GM18498 (cell line): Measurements from ENCODE around the gene FKBP9.
"Not testable (repeated sequence)": the region's sequence is repeated elsewhere in the genome, so short reads cannot be mapped to it uniquely, and the experiment has no call there.

Experiments
- ATAC-seq: cut with Tn5 transposase; IDR thresholded peaks from one replicate; pipeline ENCODE4 v1.9.1; 2021; ENCODE audit warnings: mild to moderate bottlenecking, moderate library complexity; ENCODE audit not compliant: unreplicated experiment

FKBP9 gene

GRCh38 chr7:32948202-32948601 lies 9.0 kb upstream of the FKBP9 start:
- ATAC-seq: no peak

- no peak for ATAC-seq
These were observed 4.4 kb upstream of the FKBP9 start for GRCh38 chr7:32952876-32953275.

- ATAC-seq: no peak
These were observed 1.1 kb downstream of the FKBP9 start for GRCh38 chr7:32958046-32959025.

GRCh38 chr7:32963880-32964301 lies 6.7 kb downstream of the FKBP9 start:
- ATAC-seq: not testable (repeated sequence)

GRCh38 chr7:32964461-32965159 lies 7.4 kb downstream of the FKBP9 start:
- peak; percentile 97 for ATAC-seq

GRCh38 chr7:32966489-32967267 lies 9.4 kb downstream of the FKBP9 start:
- not testable (repeated sequence) for ATAC-seq

- not testable (repeated sequence) for ATAC-seq
These were observed 10.0 kb downstream of the FKBP9 start for GRCh38 chr7:32967268-32967582.

- ATAC-seq: not testable (repeated sequence)
These were observed 14.7 kb downstream of the FKBP9 start for GRCh38 chr7:32971967-32972366.

GRCh38 chr7:32977159-32977558 lies 19.9 kb downstream of the FKBP9 start:
- not testable (repeated sequence) for ATAC-seq

- not testable (repeated sequence) for ATAC-seq
These were observed 22.0 kb downstream of the FKBP9 start for GRCh38 chr7:32979246-32979645.

- ATAC-seq: not testable (repeated sequence)
These were observed 22.7 kb downstream of the FKBP9 start for GRCh38 chr7:32979902-32980301.

- ATAC-seq: peak; percentile 64
These were observed 30.9 kb downstream of the FKBP9 start for GRCh38 chr7:32988148-32988547.

GRCh38 chr7:32991068-32991585 lies 33.9 kb downstream of the FKBP9 start:
- ATAC-seq: not testable (repeated sequence)

- not testable (repeated sequence) for ATAC-seq
These were observed 34.9 kb downstream of the FKBP9 start for GRCh38 chr7:32991975-32992700.

- not testable (repeated sequence) for ATAC-seq
These were observed 35.5 kb downstream of the FKBP9 start for GRCh38 chr7:32992750-32993149.

GRCh38 chr7:32997956-32998355 lies 40.7 kb downstream of the FKBP9 start:
- peak; percentile 2 for ATAC-seq

GRCh38 chr7:32998361-32999171 lies 41.3 kb downstream of the FKBP9 start:
- ATAC-seq: peak; percentile 50

GRCh38 chr7:32999380-32999779 lies 42.1 kb downstream of the FKBP9 start:
- not testable (repeated sequence) for ATAC-seq

- ATAC-seq: not testable (repeated sequence)
These were observed 45.9 kb downstream of the FKBP9 start for GRCh38 chr7:33003111-33003510.
